LNCAP (cell line): ENCODE data around the gene PRKAB1.
A peak's percentile ranks its signal among the peaks of the same experiment; 100 is the strongest.

ENCODE experiments used
- CTCF ChIP-seq: fragments of 450-650 bp; IDR thresholded peaks from 2 replicates; pipeline ENCODE4 v1.5.1; 2017; ENCODE audit warnings: mild to moderate bottlenecking

PRKAB1 gene

GRCh38 chr12:119630962-119631550 lies 36.9 kb upstream of the PRKAB1 start:
- TF ChIP-seq CTCF: no peak

GRCh38 chr12:119631930-119632678 lies 35.8 kb upstream of the PRKAB1 start:
- TF ChIP-seq CTCF: no peak

GRCh38 chr12:119634743-119635142 lies 33.2 kb upstream of the PRKAB1 start:
- no peak for TF ChIP-seq CTCF

- TF ChIP-seq CTCF: peak; percentile 32; the same call in 1 of the 2 replicates
These were observed 24.9 kb upstream of the PRKAB1 start for GRCh38 chr12:119642986-119643385.

GRCh38 chr12:119644930-119645329 lies 23.0 kb upstream of the PRKAB1 start:
- TF ChIP-seq CTCF: no peak

GRCh38 chr12:119645535-119646059 lies 22.3 kb upstream of the PRKAB1 start:
- TF ChIP-seq CTCF: no peak

- TF ChIP-seq CTCF: peak; percentile 88
These were observed 18.6 kb upstream of the PRKAB1 start for GRCh38 chr12:119649202-119649808.
